Kidney glomerular epithelial cell (primary cell): ENCODE measurements around the gene TNFAIP8L1.
"Not testable (repeated sequence)": the region's sequence is repeated elsewhere in the genome, so short reads cannot be mapped to it uniquely, and the experiment has no call there.

ENCODE experiments used
- DNase-seq: peaks from one replicate; lab custom pipeline; 2025; lab: John Stamatoyannopoulos, UW

TNFAIP8L1 gene

GRCh38 chr19:4678881-4679790 lies 39.8 kb downstream of the TNFAIP8L1 start:
- DNase-seq: no peak

GRCh38 chr19:4680021-4680420 lies 40.7 kb downstream of the TNFAIP8L1 start:
- DNase-seq: not testable (repeated sequence)

- no peak for DNase-seq
Observed at GRCh38 chr19:4682417-4683200, 43.3 kb downstream of the TNFAIP8L1 start.

- DNase-seq: no peak
Observed at GRCh38 chr19:4684312-4685095, 45.2 kb downstream of the TNFAIP8L1 start.

- no peak for DNase-seq
Observed at GRCh38 chr19:4686700-4687099, 47.4 kb downstream of the TNFAIP8L1 start.

GRCh38 chr19:4687396-4687795 lies 48.1 kb downstream of the TNFAIP8L1 start:
- DNase-seq: no peak

- DNase-seq: no peak
Observed at GRCh38 chr19:4688587-4688986, 49.3 kb downstream of the TNFAIP8L1 start.

GRCh38 chr19:4689403-4689802 lies 50.1 kb downstream of the TNFAIP8L1 start:
- no peak for DNase-seq

GRCh38 chr19:4690361-4690760 lies 51.0 kb downstream of the TNFAIP8L1 start:
- no peak for DNase-seq

GRCh38 chr19:4691373-4691772 lies 52.1 kb downstream of the TNFAIP8L1 start:
- DNase-seq: no peak

GRCh38 chr19:4692251-4693077 lies 53.1 kb downstream of the TNFAIP8L1 start:
- no peak for DNase-seq

GRCh38 chr19:4693078-4693350 lies 53.7 kb downstream of the TNFAIP8L1 start:
- no peak for DNase-seq

- no peak for DNase-seq
Observed at GRCh38 chr19:4693471-4694121, 54.3 kb downstream of the TNFAIP8L1 start.

GRCh38 chr19:4694211-4694987 lies 55.1 kb downstream of the TNFAIP8L1 start:
- peak; percentile 11 for DNase-seq

GRCh38 chr19:4695224-4695731 lies 56.0 kb downstream of the TNFAIP8L1 start:
- DNase-seq: no peak

- DNase-seq: no peak
Observed at GRCh38 chr19:4697304-4697703, 58.0 kb downstream of the TNFAIP8L1 start.

- DNase-seq: no peak
Observed at GRCh38 chr19:4699826-4700692, 60.7 kb downstream of the TNFAIP8L1 start.

- DNase-seq: no peak
Observed at GRCh38 chr19:4700693-4700970, 61.3 kb downstream of the TNFAIP8L1 start.

GRCh38 chr19:4701557-4701956 lies 62.2 kb downstream of the TNFAIP8L1 start:
- DNase-seq: no peak
